Kidney epithelial cell (primary cell): ENCODE measurements around the gene EFHC2. TPM values are rescaled to one million over a fixed set of nuclear protein-coding genes. Genes with fewer than 3 reads are reported as not detected.
"Not testable (repeated sequence)": the region's sequence is repeated elsewhere in the genome, so short reads cannot be mapped to it uniquely, and the experiment has no call there.

Experiments
- DNase-seq: peaks from one replicate; pipeline ENCODE4 v3.0.0-alpha.2; 2010; ENCODE audit warnings: low read depth
- H3K27me3 ChIP-seq: 2 replicates; pipeline ENCODE4 v1.6.0; 2011; ENCODE audit warnings: low read length; ENCODE audit not compliant: control insufficient read depth, insufficient read depth
- H3K36me3 ChIP-seq: 2 replicates; pipeline ENCODE4 v1.5.1; 2011; ENCODE audit warnings: low read length; ENCODE audit not compliant: control insufficient read depth, insufficient read depth
- H3K4me3 ChIP-seq: 2 replicates; pipeline ENCODE4 v1.5.1; 2011; ENCODE audit warnings: low read depth, mild to moderate bottlenecking, control low read depth, low read length
- total RNA-seq: library from RNA; depleted of rRNA; stranded (reverse); fragments of >200 nt; gene quantifications from 2 replicates; pipeline ENCODE4 v1.2.3, GENCODE V29; 2015
- TF ChIP-seq, protein P1 (sequence below): IDR thresholded peaks from 2 replicates; pipeline ENCODE4 v1.5.1; 2011; ENCODE audit warnings: mild to moderate bottlenecking, moderate library complexity, low read length, control low read depth, inconsistent platforms; ENCODE audit not compliant: insufficient read depth, poor library complexity, severe bottlenecking

Gene EFHC2
- total RNA-seq, 1 donor from 2014 or later, result 0.71 TPM

DNA sequence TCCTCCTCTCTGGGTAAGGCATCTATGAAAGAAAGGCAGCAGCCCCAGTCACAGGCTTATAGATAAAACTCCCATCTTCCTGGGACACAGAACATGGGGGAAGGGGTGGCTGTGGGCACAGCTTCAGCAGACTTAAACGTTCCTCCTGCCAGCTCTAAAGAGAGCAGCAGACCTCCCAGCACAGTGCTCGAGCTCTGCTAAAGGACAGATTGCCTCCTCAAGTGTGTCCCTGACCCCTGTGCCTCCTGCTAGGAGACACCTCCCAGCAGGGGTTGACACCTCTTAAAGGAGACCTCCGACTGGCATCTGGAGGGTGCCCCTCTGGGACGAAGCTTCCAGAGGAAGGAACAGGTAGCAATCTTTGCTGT lies 89.9 kb downstream of the EFHC2 start:
- no peak for DNase-seq
- Histone ChIP-seq H3K4me3 (no peak overlapping the region), H3K27me3 (no peaks in the 10 kb centered on the region), H3K36me3 (no peaks in the 10 kb centered on the region)
- TF ChIP-seq, protein P1, sequence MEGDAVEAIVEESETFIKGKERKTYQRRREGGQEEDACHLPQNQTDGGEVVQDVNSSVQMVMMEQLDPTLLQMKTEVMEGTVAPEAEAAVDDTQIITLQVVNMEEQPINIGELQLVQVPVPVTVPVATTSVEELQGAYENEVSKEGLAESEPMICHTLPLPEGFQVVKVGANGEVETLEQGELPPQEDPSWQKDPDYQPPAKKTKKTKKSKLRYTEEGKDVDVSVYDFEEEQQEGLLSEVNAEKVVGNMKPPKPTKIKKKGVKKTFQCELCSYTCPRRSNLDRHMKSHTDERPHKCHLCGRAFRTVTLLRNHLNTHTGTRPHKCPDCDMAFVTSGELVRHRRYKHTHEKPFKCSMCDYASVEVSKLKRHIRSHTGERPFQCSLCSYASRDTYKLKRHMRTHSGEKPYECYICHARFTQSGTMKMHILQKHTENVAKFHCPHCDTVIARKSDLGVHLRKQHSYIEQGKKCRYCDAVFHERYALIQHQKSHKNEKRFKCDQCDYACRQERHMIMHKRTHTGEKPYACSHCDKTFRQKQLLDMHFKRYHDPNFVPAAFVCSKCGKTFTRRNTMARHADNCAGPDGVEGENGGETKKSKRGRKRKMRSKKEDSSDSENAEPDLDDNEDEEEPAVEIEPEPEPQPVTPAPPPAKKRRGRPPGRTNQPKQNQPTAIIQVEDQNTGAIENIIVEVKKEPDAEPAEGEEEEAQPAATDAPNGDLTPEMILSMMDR, result no peak

DNA sequence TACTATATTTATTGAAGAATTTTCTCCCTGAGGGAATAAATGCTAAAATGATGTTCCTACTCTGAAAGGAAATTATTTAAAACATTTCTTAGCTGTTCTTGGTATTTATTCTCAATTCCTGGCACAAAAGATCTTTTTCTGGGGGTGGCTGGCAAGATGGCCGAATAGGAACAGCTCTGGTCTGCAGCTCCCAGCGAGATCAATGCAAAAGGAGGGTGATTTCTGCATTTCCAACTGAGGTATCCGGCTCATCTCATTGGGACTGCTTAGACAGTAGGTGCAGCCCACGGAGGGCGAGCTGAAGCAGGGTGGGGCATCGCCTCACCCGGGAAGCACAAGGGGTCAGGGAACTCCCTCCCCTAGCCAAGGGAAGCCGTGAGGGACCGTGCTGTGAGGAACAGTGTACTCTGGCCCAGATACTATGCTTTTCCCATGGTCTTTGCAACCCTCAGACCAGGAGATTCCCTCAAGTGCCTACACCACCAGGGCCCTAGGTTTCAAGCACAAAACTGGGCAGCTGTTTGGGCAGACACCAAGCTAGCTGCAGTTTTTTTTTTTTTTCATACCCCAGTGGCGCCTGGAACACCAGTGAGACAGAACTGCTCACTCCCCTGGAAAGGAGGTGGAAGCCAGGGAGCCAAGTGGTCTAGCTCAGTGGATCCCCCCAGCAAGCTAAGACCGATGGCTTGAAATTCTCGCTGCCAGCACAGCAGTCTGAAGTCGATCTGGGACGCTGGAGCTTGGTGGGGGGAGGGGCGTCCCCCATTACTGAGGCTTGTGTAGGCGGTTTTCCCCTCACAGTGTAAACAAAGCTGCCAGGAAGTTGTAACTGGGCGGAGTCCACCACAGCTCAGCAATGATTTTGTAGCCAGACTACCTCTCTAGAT lies 90.5 kb downstream of the EFHC2 start:
- not testable (repeated sequence) for H3K4me3 ChIP-seq, H3K36me3 ChIP-seq, H3K27me3 ChIP-seq
- DNase-seq, result peak; percentile 4

DNA sequence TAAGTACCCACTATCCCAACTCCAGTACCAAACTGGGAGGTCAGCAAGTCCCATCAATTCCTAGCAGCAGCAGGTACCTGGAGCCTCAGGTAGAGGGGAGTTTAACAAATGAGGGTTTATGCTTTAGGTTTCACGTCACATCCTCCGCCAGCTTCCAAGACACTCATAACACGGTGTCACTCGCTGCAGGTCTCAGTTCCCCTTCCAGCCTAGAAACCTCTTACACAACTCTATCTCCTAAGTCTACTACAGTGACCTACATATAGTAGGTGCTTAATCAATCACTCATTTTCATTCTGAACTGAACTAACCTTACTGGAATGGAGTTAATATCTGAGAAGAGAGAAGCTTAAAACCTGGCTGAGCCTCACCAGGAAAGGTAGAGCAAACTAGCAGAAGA lies 96.0 kb downstream of the EFHC2 start:
- TF ChIP-seq, protein P1, result no peak
- H3K27me3 ChIP-seq, result no peaks in the 10 kb centered on the region
- DNase-seq, result no peak
- H3K4me3 ChIP-seq, result no peak overlapping the region
- H3K36me3 ChIP-seq, result no peaks in the 10 kb centered on the region

DNA sequence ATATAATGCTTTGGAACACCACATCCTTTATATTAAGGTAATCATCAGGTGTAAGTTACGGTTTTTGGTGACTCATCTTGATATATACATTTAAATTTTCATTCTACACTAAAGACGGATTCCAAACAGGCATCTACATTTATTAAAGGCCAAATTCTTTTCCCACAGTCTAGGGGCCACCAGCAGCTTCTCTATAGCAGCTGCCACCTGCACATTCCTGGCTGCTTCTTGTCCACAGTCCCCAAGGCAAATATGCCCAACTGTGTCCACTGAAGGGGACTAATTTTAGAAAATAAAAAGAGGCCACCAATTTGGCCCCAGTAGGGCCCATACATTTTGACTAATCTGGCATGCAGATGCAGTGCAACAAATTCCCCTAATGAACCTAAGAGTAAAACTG lies 96.6 kb downstream of the EFHC2 start:
- H3K27me3 ChIP-seq, result no peaks in the 10 kb centered on the region
- no peak for DNase-seq
- TF ChIP-seq, protein P1, result no peak
- no peaks in the 10 kb centered on the region for H3K36me3 ChIP-seq
- H3K4me3 ChIP-seq, result no peak overlapping the region

DNA sequence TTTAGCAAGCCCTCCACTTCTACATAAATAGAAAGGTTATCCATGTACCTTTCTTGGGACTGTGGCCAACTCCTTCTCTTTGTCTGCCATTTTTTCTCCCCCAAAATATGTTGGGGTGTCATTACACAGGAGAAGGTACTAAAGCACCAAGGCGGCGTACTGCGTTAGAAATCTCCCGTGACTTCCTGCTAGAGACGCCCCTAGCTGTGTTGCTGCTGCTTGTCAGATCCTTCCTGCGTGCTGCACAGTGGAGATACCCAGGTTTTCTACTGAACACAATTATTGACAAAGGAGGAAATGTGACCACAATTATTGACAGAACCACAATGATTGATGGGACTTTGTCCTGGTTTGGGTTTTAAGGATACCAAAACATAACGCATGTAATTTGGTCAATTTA lies 97.7 kb downstream of the EFHC2 start:
- no peak for DNase-seq
- Histone ChIP-seq H3K27me3 (no peaks in the 10 kb centered on the region), H3K4me3 (no peak overlapping the region), H3K36me3 (no peaks in the 10 kb centered on the region)
- TF ChIP-seq, protein P1, result no peak

DNA sequence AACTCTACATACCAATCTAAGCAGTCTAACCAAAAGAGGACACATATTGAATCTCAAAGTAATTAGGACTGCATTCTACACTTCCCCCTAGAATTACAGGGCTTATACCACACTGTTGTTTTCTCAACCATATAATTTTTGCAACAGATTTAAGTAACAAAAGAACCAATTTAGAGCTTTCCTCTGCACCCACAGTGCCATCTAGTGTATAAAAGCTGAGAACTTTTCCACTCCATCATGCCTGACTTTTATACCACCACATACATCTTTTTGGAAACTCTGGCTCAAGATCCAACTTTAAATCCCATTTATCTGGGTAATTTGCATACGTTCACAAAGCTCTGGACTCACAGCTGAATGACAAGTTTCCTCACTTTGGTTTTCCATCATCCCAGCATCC lies 99.5 kb downstream of the EFHC2 start:
- Histone ChIP-seq H3K4me3 (no peak overlapping the region), H3K36me3 (no peaks in the 10 kb centered on the region), H3K27me3 (no peaks in the 10 kb centered on the region)
- DNase-seq, result no peak
- TF ChIP-seq, protein P1, result peak; percentile 46
